ENCODE data around the gene TMEM59L.

DNA sequence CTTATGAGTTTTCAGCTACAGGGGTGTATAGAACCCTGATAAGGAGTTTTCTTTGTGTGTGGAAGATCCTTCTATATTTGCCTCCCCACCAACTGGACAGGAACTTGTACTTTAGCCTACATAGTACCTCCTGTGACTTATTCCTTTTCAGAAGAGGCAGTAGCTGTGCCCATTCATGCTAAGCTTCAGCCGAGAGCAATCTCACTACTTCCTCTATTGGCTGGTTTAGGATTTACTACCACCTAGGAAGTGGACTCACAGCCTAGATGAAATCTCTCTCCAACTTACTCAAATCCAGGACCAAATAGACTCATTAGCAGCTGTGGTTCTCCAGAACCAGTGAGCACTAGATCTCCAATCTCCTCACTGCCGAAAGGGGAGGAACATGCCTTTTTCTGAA is 26.4 kb upstream of the TMEM59L start:
- TF ChIP-seq, protein P1, sequence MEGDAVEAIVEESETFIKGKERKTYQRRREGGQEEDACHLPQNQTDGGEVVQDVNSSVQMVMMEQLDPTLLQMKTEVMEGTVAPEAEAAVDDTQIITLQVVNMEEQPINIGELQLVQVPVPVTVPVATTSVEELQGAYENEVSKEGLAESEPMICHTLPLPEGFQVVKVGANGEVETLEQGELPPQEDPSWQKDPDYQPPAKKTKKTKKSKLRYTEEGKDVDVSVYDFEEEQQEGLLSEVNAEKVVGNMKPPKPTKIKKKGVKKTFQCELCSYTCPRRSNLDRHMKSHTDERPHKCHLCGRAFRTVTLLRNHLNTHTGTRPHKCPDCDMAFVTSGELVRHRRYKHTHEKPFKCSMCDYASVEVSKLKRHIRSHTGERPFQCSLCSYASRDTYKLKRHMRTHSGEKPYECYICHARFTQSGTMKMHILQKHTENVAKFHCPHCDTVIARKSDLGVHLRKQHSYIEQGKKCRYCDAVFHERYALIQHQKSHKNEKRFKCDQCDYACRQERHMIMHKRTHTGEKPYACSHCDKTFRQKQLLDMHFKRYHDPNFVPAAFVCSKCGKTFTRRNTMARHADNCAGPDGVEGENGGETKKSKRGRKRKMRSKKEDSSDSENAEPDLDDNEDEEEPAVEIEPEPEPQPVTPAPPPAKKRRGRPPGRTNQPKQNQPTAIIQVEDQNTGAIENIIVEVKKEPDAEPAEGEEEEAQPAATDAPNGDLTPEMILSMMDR (conservative IDR thresholded peaks at IDR 0.05; ENCODE audit: low read depth, low read length), result no peak
- TF ChIP-seq POLR2A (IDR thresholded peaks at IDR 0.05; ENCODE audit: low read depth, low read length), result no peak
- no peak for TF ChIP-seq MXI1 (IDR thresholded peaks at IDR 0.05; ENCODE audit: borderline replicate concordance, low read depth, low read length)
- TF ChIP-seq CEBPB (IDR thresholded peaks at IDR 0.05; ENCODE audit: low read depth, low read length), result no peak
- TF ChIP-seq RCOR1 (IDR thresholded peaks at IDR 0.05; ENCODE audit: insufficient replicate concordance, low read length), result no peak
- TF ChIP-seq BHLHE40 (IDR thresholded peaks at IDR 0.05; ENCODE audit: low read depth, low read length), result no peak
- TF ChIP-seq FOS (IDR thresholded peaks at IDR 0.05; ENCODE audit: low read depth, low read length), result no peak
- TF ChIP-seq SMC3 (IDR thresholded peaks at IDR 0.05; ENCODE audit: low read depth, low read length), result no peak
- TF ChIP-seq, protein P2, sequence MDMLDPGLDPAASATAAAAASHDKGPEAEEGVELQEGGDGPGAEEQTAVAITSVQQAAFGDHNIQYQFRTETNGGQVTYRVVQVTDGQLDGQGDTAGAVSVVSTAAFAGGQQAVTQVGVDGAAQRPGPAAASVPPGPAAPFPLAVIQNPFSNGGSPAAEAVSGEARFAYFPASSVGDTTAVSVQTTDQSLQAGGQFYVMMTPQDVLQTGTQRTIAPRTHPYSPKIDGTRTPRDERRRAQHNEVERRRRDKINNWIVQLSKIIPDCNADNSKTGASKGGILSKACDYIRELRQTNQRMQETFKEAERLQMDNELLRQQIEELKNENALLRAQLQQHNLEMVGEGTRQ (IDR thresholded peaks at IDR 0.05; ENCODE audit: low read depth, low read length), result no peak
- no peak for TF ChIP-seq RAD21 (IDR thresholded peaks at IDR 0.05; ENCODE audit: low read length)

Data from IMR-90 (cell line).